HG03097 (cell line): ENCODE measurements around the gene FDPS.
"Not testable (repeated sequence)": the region's sequence is repeated elsewhere in the genome, so short reads cannot be mapped to it uniquely, and the experiment has no call there.

ENCODE experiments used
- ATAC-seq: cut with Tn5 transposase; IDR thresholded peaks from one replicate; pipeline ENCODE4 v1.9.1; 2021; ENCODE audit not compliant: unreplicated experiment, low FRiP score

Gene FDPS

DNA sequence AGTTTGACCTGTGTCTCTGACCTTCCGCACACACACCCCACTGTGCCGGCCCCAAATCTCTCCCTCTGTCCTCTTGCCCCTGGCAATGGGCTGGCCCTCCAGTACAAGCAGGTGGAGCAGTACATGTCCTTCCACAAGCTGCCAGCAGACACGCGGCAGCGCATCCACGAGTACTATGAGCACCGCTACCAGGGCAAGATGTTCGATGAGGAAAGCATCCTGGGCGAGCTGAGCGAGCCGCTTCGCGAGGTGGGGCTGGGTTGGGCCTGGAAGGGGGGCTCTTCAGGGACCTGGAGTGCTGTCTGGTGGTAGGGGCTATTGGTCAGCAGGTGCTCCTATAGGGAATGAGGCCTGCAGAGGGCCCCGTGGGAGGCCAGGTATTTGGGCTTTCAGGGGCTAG is 23.6 kb upstream of the FDPS start:
- no peak for ATAC-seq

GRCh38 chr1:155285631-155286044 is 23.0 kb upstream of the FDPS start:
- ATAC-seq: no peak

DNA sequence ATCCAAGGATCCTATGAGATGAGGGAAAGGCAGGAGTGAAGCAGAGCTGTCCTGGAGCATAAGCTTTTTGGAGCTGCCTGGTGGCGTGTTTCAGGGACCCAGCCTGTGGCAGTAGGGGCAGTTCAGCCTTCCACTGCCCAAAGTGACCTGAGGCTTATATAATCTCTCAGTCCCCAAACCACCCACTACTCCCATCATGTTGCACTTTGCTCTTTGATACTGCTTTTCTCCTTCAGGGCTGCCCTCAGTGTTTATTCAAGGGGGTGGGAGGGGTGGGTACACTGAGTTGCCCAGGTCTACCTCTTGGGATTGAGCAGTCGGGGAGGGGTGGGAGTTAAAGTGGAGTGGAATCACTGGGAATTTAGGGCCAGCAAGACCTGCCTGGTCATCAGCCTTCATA is 22.1 kb upstream of the FDPS start:
- ATAC-seq: no peak

DNA sequence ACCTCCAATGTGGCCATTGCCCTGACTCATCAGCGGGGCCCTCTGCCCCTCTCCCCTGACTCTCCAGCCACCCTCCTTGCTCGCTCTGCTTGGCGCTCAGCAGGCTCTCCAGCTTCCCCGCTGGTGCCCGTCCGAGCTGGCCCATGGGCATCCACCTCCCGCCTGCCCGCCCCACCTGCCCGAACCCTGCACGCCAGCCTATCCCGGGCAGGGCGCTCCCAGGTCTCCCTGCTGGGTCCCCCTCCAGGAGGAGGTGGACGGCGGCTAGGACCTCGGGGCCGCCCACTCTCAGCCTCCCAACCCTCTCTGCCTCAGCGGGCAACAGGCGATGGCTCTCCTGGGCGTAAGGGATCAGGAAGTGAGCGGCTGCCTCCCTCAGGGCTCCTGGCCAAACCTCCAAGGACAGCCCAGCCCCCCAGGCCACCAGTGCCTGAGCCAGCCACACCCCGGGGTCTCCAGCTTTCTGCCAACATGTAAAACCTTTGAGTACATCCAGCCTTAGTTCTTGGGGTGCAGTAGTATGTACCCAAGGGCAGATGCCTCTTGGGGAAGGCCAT is 20.6 kb upstream of the FDPS start:
- no peak for ATAC-seq

GRCh38 chr1:155291006-155291405 is 17.7 kb upstream of the FDPS start:
- ATAC-seq: not testable (repeated sequence)

GRCh38 chr1:155293086-155293749 is 15.4 kb upstream of the FDPS start:
- ATAC-seq: no peak

- ATAC-seq: no peak
These were observed 14.0 kb upstream of the FDPS start for GRCh38 chr1:155294520-155295182.

GRCh38 chr1:155295183-155295941 is 13.3 kb upstream of the FDPS start:
- no peak for ATAC-seq

DNA sequence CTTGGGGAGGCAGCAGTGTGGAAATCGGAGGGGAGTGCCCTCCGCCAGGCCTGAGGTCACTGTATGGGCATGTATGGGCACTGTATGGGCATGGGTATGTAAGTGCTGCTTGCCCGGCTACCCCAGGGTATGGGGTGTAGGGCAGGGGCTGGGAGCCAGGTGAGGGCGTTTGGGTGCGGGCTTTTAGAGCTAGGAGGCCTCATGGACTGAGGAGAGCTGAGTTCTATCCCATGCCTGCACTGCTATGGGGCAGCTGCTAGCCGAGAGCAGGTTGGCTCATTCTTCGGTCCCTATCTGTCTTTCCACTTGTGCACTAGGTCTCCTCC is 12.8 kb upstream of the FDPS start:
- no peak for ATAC-seq

- no peak for ATAC-seq
These were observed 12.0 kb upstream of the FDPS start for GRCh38 chr1:155296661-155297060.

GRCh38 chr1:155297384-155297783 is 11.3 kb upstream of the FDPS start:
- ATAC-seq: no peak

DNA sequence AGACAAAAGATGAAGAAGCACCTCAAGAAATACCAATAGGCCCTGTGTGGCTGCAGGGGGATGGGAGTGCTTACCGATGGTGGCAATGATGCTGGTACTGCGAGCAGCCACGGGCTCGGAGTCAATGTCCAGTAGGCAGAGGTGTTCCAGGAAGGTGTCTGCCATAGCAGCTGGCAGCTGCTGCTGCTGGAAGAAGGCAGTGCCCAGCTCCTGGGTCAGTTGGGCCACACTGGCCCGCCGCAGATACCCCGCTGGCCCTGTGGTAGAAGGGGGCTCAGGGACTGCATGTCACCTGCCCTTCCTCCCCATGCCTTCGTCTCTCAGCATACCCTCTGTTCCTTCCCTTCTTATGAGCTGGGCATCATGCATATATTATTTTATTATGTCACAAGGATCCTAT is 8.6 kb upstream of the FDPS start:
- ATAC-seq: no peak

DNA sequence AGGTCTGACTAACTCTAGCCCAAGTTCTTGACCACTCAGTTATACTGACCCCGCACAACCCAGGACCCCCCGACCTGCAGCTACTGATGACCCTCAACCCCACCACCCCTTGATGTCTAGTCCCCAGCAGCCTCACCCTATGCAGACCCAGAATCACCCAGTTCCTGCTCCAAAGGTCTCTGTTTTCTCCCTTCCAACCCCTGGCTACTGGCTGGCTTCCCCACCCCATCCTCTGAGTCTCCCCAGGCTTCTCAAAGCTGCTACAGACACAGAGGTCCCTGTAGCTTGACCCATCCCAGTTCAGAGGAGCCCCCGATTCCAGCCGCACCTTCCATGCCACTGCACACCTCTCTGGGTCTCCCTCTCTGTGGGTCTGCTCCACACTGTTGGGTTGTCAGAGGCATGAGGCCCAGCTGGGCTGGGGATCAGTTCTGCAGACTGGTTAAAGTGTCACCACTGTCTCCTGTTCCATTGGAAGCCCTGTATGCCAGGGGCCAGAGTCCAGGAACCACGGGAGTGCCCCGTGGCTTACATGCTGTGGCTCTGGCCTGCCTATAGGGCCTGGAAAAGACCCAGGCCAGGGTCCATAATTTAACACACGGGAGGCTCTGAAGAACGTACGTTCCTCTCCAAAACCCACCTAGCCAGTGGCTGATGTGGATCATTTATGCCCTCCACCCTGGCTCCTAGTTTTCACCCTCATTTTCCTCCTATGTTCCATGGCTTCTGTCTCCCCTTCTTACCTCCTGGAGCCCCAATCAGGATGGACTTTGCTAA is 7.9 kb upstream of the FDPS start:
- no peak for ATAC-seq

- ATAC-seq: no peak
These were observed 7.3 kb upstream of the FDPS start, which contains the start of gene PKLR for GRCh38 chr1:155301342-155301841. Gene PKLR, minus strand, starts transcription at chr1:155301438. Its CDS starts 43 bp downstream, at chr1:155301395.

DNA sequence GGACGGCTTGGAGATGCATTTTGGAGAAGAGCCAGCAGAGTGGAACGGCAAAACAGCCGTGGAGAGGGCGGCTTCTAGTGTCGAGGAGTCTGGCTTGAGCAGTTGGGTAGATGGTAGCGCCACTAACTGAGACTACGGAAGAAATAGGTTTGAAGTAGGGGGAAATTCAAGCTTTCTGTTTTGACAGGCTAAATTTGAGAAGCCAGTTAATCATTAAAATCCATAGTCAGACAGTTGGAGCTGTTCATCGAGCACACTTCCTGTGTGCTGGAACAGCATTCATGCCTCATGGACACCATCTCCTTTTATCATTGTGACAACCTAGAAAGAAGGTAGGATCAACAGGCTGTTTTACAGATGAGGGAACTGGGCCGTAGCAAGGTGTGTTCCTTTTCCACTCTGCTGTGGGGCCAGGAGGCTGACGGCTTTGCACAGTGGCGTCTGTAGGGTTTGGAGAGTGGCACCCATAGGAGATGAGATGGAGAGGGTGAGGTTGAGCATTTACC is 4.1 kb upstream of the FDPS start:
- no peak for ATAC-seq

GRCh38 chr1:155305881-155306391 is 2.7 kb upstream of the FDPS start:
- ATAC-seq: no peak

DNA sequence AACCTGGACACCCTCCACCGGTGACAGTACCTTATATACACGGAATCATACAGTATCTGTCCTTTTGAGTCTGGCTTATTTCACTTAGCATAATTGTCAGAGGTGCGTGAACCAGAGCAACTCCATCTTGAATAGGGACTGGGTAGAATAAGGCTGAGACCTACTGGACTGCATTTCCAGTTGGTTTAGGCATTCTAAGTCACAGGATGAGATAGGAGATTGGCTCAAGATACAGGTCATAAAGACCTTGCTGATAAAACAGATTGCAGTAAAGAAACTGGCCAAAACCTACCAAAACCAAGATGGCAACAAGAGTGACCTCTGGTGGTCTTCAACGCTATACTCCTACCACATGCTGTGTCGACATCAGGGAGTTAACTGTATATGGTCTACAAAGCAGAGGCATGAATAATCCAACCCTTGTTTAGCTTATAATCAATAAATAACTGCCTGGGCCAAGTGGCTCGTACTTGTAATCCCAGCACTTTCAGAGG is 1.4 kb upstream of the FDPS start:
- ATAC-seq: no peak

GRCh38 chr1:155309423-155310021 is 856 bp downstream of the FDPS start:
- no peak for ATAC-seq

DNA sequence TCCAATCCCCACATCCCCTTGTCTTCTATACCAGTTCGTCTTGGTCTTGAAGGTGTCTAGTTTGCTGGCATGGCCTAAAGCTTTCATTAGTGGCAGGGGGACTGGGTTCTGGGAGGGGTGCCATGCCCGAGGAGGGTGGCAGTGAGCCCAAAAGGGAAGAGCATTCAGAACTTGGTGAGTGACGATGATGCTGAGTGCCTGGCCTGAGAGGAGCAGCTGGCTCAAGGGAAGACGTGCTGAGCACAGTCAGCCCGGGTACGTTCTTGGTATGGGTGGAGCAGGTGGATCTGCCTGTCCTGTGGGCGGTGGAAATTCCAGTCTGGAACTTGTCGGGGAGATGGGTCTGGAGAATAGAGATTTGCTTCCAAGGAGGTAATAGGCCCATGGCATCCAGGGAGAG is 4.6 kb downstream of the FDPS start:
- no peak for ATAC-seq

DNA sequence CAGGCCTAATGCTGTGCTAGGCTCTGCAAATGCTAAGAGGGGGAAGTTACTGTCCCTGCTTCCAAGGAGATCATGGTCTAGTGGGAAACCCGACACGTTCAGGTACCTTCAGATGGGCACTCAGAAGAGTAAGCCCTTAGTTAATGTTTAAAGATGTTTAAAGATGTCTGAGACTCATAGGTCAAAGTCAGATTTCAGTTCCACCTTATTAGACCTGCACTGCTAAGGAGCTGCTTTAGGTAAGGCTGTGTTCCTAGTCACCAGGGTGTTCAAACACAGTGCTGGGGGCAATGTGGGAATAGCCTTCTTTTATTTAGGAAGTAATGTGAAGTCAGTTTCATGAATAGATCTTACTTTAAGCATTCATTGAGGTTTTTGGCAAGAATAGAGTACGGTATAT is 8.3 kb downstream of the FDPS start:
- ATAC-seq: no peak
